ENCODE results near the gene SOBP. TPM values are rescaled to one million over a fixed set of nuclear protein-coding genes. Genes with fewer than 3 reads are reported as not detected.

Gene SOBP
- total and polyA plus RNA-seq, 2 experiments from 2014 or later = 1.5 to 3.0 TPM

- TF ChIP-seq ZNF462 (CRISPR knock-in tag; IDR thresholded peaks at IDR 0.05) = no peak
- no peak for TF ChIP-seq EZH2phosphoT487 (IDR thresholded peaks at IDR 0.05; ENCODE audit: unreplicated experiment)
Measured at GRCh38 chr6:107689190-107689589, 199.3 kb downstream of the SOBP start (continued).

GRCh38 chr6:107689951-107690642 is 200.2 kb downstream of the SOBP start:
- Histone ChIP-seq H3K4me3 (no peak overlapping the region), H3K9me2 (ENCODE audit: insufficient read depth) (0 out of 2 replicates have a peak, but pooled peaks cover 3% of the 10 kb centered on the region), H4K20me1 (replicated peaks; ENCODE audit: insufficient read depth) (no peaks in the 10 kb centered on the region), H3K36me3 (ENCODE audit: insufficient read depth) (no peaks in the 10 kb centered on the region), H3K4me1 (ENCODE audit: insufficient read depth) (peaks cover 11% of the 10 kb centered on the region; the same call in 1 of the 2 replicates), H2AFZ (peak overlapping the region; percentile 83), H3K27ac (ENCODE audit: low read depth) (no peak overlapping the region), H3F3A (replicated peaks; ENCODE audit: low read depth) (no peaks in the 10 kb centered on the region), H3K27me3 (ENCODE audit: insufficient read depth) (no peaks in the 10 kb centered on the region), H3K79me2 (replicated peaks; ENCODE audit: insufficient read depth) (no peaks in the 10 kb centered on the region), H3K4me2 (no peak overlapping the region)
- no peak for DNase-seq (ENCODE audit: low spot score)
- peaks cover 8% of the 10 kb centered on the region; the same call in 2 of the 3 replicates for H3K9me3 Mint-ChIP-seq
- no peak for TF ChIP-seq CREB1 (CRISPR knock-in tag; IDR thresholded peaks at IDR 0.05; ENCODE audit: low read depth)
- peaks cover 16% of the 10 kb centered on the region for H3K4me1 Mint-ChIP-seq
- H3K36me3 Mint-ChIP-seq (ENCODE audit: low read depth) = peaks cover 4% of the 10 kb centered on the region; the same call in 1 of the 3 replicates
- H3K27ac Mint-ChIP-seq = no peak overlapping the region
- ATAC-seq = no peak; the same call in 2 of the 3 replicates
- peaks cover 7% of the 10 kb centered on the region for H3K27me3 Mint-ChIP-seq (ENCODE audit: insufficient read depth, low read depth, poor library complexity)
- H3K4me3 Mint-ChIP-seq = no peak overlapping the region
